Medulla oblongata (tissue), 1 donor: ENCODE results near the gene CLDN1.
"Not testable (repeated sequence)": the region's sequence is repeated elsewhere in the genome, so short reads cannot be mapped to it uniquely, and the experiment has no call there.

ENCODE experiments used
- DNase-seq: peaks from one replicate; pipeline ENCODE4 v3.0.0-alpha.2; 2015; ENCODE audit errors: extremely low spot score

CLDN1 gene

GRCh38 chr3:190291994-190292584, 30.2 kb downstream of the CLDN1 start:
- no peak for DNase-seq

- DNase-seq = no peak
These were observed 32.3 kb downstream of the CLDN1 start for GRCh38 chr3:190289989-190290388.

GRCh38 chr3:190288836-190289235, 33.4 kb downstream of the CLDN1 start:
- no peak for DNase-seq

GRCh38 chr3:190286014-190286413, 36.2 kb downstream of the CLDN1 start:
- no peak for DNase-seq

- peak; percentile 21 for DNase-seq
These were observed 40.8 kb downstream of the CLDN1 start for GRCh38 chr3:190281308-190282051.

- DNase-seq = no peak
These were observed 42.6 kb downstream of the CLDN1 start for GRCh38 chr3:190279690-190280089.

GRCh38 chr3:190272747-190273146, 49.5 kb downstream of the CLDN1 start:
- no peak for DNase-seq

- DNase-seq = no peak
These were observed 53.1 kb downstream of the CLDN1 start for GRCh38 chr3:190269101-190269500.

- not testable (repeated sequence) for DNase-seq
These were observed 54.8 kb downstream of the CLDN1 start for GRCh38 chr3:190267464-190267863.

GRCh38 chr3:190266913-190267290, 55.3 kb downstream of the CLDN1 start:
- DNase-seq = no peak

- DNase-seq = no peak
These were observed 55.9 kb downstream of the CLDN1 start for GRCh38 chr3:190266265-190266912.

GRCh38 chr3:190265796-190266195, 56.5 kb downstream of the CLDN1 start:
- no peak for DNase-seq

- no peak for DNase-seq
These were observed 57.1 kb downstream of the CLDN1 start for GRCh38 chr3:190265126-190265525.

GRCh38 chr3:190261740-190262139, 60.5 kb downstream of the CLDN1 start:
- no peak for DNase-seq

GRCh38 chr3:190261015-190261414, 61.2 kb downstream of the CLDN1 start:
- no peak for DNase-seq

GRCh38 chr3:190260301-190260700, 61.9 kb downstream of the CLDN1 start:
- no peak for DNase-seq

GRCh38 chr3:190258634-190259033, 63.6 kb downstream of the CLDN1 start:
- DNase-seq = peak; percentile 46
